Bronchial epithelial cell (primary cell): ENCODE results near the gene EPS8L3. TPM values are rescaled to one million over a fixed set of nuclear protein-coding genes. Genes with fewer than 3 reads are reported as not detected.
"Not testable (repeated sequence)": the region's sequence is repeated elsewhere in the genome, so short reads cannot be mapped to it uniquely, and the experiment has no call there.

Experiments used
- DNase-seq: peaks from one replicate; pipeline ENCODE4 v3.0.0-alpha.2; 2010; ENCODE audit warnings: low read depth
- FAIRE-seq: peaks from 2 replicates; lab custom pipeline; 2011; peaks lifted over from hg19 to GRCh38; lab: Jason Lieb, UNC
- H3K27me3 ChIP-seq: 2 replicates; pipeline ENCODE4 v1.5.1; 2011; ENCODE audit warnings: low read length; ENCODE audit not compliant: control insufficient read depth, insufficient read depth
- H3K36me3 ChIP-seq: 2 replicates; pipeline ENCODE4 v1.5.1; 2011; ENCODE audit warnings: low read length; ENCODE audit not compliant: control insufficient read depth, insufficient read depth
- H3K4me3 ChIP-seq: 2 replicates; pipeline ENCODE4 v1.5.1; 2011; ENCODE audit warnings: mild to moderate bottlenecking, low read depth, low read length, control low read depth
- CTCF ChIP-seq: IDR thresholded peaks from 2 replicates; pipeline ENCODE4 v1.5.1; 2011; ENCODE audit warnings: mild to moderate bottlenecking, moderate library complexity, low read length, control low read depth, inconsistent platforms; ENCODE audit not compliant: insufficient read depth, severe bottlenecking
- total RNA-seq: library from RNA; depleted of rRNA; stranded (reverse); fragments of >200 nt; gene quantifications from 2 replicates; pipeline ENCODE4 v1.2.1, GENCODE V29; 2014

Gene EPS8L3
- total RNA-seq, 1 donor from 2014 or later = not detected

DNA sequence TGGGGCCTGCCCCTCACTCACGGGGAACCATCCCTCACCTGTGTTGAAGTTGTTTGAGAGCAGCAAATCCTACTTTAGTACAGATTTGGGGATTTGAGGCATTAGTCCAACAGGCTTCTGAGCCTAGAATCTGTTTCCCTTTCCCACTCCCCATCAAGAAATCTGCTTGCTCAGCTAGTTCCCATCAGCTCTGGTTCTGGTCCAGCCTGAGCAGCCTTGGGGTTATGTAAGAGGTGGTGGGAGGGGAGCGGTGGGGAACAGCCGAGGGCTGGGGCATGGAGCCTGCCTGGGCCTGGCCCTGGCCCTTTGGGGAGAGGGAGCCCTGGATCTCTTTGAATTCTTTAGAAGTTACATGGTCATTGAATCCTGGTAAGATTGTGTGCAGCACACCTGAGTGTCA, 47.6 kb downstream of the EPS8L3 start:
- no peak for FAIRE-seq
- no peak for DNase-seq

GRCh38 chr1:109714661-109715372, 48.9 kb downstream of the EPS8L3 start:
- no peak overlapping the region for H3K4me3 ChIP-seq
- no peak for FAIRE-seq
- DNase-seq = no peak
- no peaks in the 10 kb centered on the region for H3K27me3 ChIP-seq
- no peaks in the 10 kb centered on the region for H3K36me3 ChIP-seq
- no peak for TF ChIP-seq CTCF

More for the DNA sequence above, 47.6 kb downstream of the EPS8L3 start:
- Histone ChIP-seq H3K4me3 (no peak overlapping the region), H3K27me3 (no peaks in the 10 kb centered on the region), H3K36me3 (no peaks in the 10 kb centered on the region)
- TF ChIP-seq CTCF = no peak

- no peaks in the 10 kb centered on the region for H3K27me3 ChIP-seq
- DNase-seq (no peak), FAIRE-seq (no peak)
- no peak overlapping the region for H3K4me3 ChIP-seq
- H3K36me3 ChIP-seq = no peaks in the 10 kb centered on the region
- TF ChIP-seq CTCF = no peak
These were observed 50.1 kb downstream of the EPS8L3 start for GRCh38 chr1:109713636-109714035.

GRCh38 chr1:109712321-109712864, 51.3 kb downstream of the EPS8L3 start:
- Histone ChIP-seq H3K4me3 (no peak overlapping the region), H3K27me3 (no peaks in the 10 kb centered on the region), H3K36me3 (no peaks in the 10 kb centered on the region)
- DNase-seq (no peak), FAIRE-seq (no peak)
- TF ChIP-seq CTCF = no peak

- not testable (repeated sequence) for FAIRE-seq, H3K27me3 ChIP-seq, H3K36me3 ChIP-seq, DNase-seq, H3K4me3 ChIP-seq
These were observed 52.0 kb downstream of the EPS8L3 start, which contains the start of gene GSTM5 for GRCh38 chr1:109711593-109712320. TSS of gene GSTM5 (plus strand) at chr1:109712251. CDS start at chr1:109712313, 62 bp downstream.

- H3K4me3 ChIP-seq, H3K27me3 ChIP-seq, DNase-seq, FAIRE-seq, H3K36me3 ChIP-seq: not testable (repeated sequence)
These were observed 53.9 kb downstream of the EPS8L3 start for GRCh38 chr1:109709822-109710221.

DNA sequence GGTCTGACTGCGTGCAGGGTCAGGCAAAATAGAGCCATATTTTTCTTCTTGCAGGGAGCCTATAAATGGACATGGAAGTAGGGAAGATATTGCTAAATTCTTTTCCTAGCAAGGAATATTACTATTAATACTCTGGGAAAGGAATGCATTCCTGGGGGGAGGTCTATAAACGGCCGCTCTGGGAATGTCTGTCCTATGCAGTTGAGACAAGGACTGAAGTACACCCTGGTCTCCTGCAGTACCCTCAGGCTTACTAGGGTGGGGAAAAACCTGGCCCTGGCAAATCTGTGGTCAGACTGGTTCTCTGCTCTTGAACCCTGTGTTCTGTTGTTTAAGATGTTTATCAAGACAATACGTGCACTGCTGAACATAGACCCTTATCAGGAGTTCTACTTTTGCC, 54.8 kb downstream of the EPS8L3 start:
- not testable (repeated sequence) for H3K36me3 ChIP-seq, FAIRE-seq, DNase-seq, H3K27me3 ChIP-seq, H3K4me3 ChIP-seq
